Vagina (tissue), 2 donors: ENCODE data around the gene MACROD2.

Experiments used
- POLR2A ChIP-seq, 2 donors: fragments of 450-650 bp; IDR thresholded peaks; one replicate each; pipeline ENCODE4 v1.6.1; 2017; ENCODE audit warnings: antibody characterized with exemption in 2 of 2, mild to moderate bottlenecking in 2 of 2, moderate library complexity in 2 of 2
- POLR2AphosphoS5 ChIP-seq, 2 donors: sonication (generic); formaldehyde crosslinking; IDR thresholded peaks; one replicate each; pipeline ENCODE4 v1.9.0; 2017; ENCODE audit warnings: antibody characterized with exemption in 2 of 2, mild to moderate bottlenecking in 2 of 2, low read depth in 1 of 2; ENCODE audit not compliant: insufficient read depth in 1 of 2
- TF ChIP-seq, protein P1 (sequence below), 3 experiments: fragments of 450-650 bp in 2 of 3; fragments of 200-600 bp in 1 of 3; sonication (generic) in 1 of 3; IDR thresholded peaks; one replicate each; pipeline ENCODE4 v1.5.1; 2017 to 2019; ENCODE audit warnings: antibody characterized with exemption in 3 of 3, mild to moderate bottlenecking in 2 of 3, moderate library complexity in 2 of 3

DNA sequence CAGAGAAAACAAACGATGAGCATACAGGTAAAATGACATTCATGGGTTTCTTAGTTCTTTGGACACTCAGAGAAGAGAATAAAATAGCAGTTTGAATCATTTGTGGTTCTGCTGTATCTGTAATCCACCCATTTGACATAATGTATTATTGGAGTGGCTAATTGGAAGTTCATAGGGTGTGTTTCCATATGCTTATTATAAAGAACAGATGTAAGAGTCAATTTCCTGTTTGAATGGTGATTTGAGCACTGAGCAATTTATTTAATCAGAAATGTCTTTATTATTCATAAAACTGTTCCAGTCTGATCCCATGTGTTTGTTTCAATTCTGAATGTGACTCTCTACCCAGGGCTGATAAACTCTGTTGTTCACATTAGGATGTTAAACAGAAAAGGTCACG lies 1638.8 kb downstream of the MACROD2 start:
- TF ChIP-seq, protein P1, sequence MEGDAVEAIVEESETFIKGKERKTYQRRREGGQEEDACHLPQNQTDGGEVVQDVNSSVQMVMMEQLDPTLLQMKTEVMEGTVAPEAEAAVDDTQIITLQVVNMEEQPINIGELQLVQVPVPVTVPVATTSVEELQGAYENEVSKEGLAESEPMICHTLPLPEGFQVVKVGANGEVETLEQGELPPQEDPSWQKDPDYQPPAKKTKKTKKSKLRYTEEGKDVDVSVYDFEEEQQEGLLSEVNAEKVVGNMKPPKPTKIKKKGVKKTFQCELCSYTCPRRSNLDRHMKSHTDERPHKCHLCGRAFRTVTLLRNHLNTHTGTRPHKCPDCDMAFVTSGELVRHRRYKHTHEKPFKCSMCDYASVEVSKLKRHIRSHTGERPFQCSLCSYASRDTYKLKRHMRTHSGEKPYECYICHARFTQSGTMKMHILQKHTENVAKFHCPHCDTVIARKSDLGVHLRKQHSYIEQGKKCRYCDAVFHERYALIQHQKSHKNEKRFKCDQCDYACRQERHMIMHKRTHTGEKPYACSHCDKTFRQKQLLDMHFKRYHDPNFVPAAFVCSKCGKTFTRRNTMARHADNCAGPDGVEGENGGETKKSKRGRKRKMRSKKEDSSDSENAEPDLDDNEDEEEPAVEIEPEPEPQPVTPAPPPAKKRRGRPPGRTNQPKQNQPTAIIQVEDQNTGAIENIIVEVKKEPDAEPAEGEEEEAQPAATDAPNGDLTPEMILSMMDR (IDR thresholded peaks at IDR 0.05) = no peak
- TF ChIP-seq POLR2A (IDR thresholded peaks at IDR 0.05) (no peak), POLR2AphosphoS5 (IDR thresholded peaks at IDR 0.05; ENCODE audit: insufficient read depth in 1 of 2, low read depth in 1 of 2) (no peak)
